K562 (cell line): ENCODE data around the gene AGO4. TPM values are rescaled to one million over a fixed set of nuclear protein-coding genes. Genes with fewer than 3 reads are reported as not detected.

Experiments used
- DDX20 ChIP-seq: fragments of 450-650 bp; IDR thresholded peaks from 2 replicates; pipeline ENCODE4 v1.6.1; 2016; ENCODE audit warnings: missing genetic modification characterization, low read depth, mild to moderate bottlenecking, missing compliant biosample characterization, moderate library complexity
- EHMT2 ChIP-seq: fragments of 450-650 bp; IDR thresholded peaks from 2 replicates; pipeline ENCODE4 v1.6.1; 2018; ENCODE audit warnings: antibody characterized with exemption
- EP400 ChIP-seq: fragments of 450-650 bp; IDR thresholded peaks from 2 replicates; pipeline ENCODE4 v1.6.1; 2017; ENCODE audit warnings: antibody characterized with exemption, mild to moderate bottlenecking, moderate library complexity
- HDAC1 ChIP-seq, 2 experiments: fragments of 450-650 bp; IDR thresholded peaks; 2 replicates each; pipeline ENCODE4 v1.6.1; 2016 to 2017; ENCODE audit warnings: inconsistent platforms in 1 of 2, mild to moderate bottlenecking in 1 of 2, moderate library complexity in 1 of 2
- KDM5B ChIP-seq: fragments of 200-600 bp; sonication (generic); IDR thresholded peaks from 2 replicates; pipeline ENCODE4 v1.6.1; 2012; ENCODE audit warnings: low read depth, mild to moderate bottlenecking, moderate library complexity, low read length, control low read depth, inconsistent platforms; ENCODE audit not compliant: insufficient replicate concordance
- KLF10 ChIP-seq: fragments of 250-450 bp; sonication (Bioruptor Pico); IDR thresholded peaks from 2 replicates; pipeline ENCODE4 v1.6.1; 2021; ENCODE audit warnings: matching md5 sums
- NR3C1 ChIP-seq: sonication (generic); formaldehyde crosslinking; IDR thresholded peaks from 2 replicates; pipeline ENCODE4 v1.8.1; 2022; ENCODE audit warnings: missing genetic modification reagents
- RCOR1 ChIP-seq, 2 experiments: IDR thresholded peaks; 2 replicates each; pipeline ENCODE4 v1.6.1; 2012; ENCODE audit warnings: low read depth in 2 of 2, low read length in 2 of 2, borderline replicate concordance in 1 of 2, improper control_type of control experiment in 1 of 2
- SAP30 ChIP-seq: fragments of 200-600 bp; sonication (generic); IDR thresholded peaks from 2 replicates; pipeline ENCODE4 v1.6.1; 2012; ENCODE audit warnings: borderline replicate concordance, low read depth, mild to moderate bottlenecking, moderate library complexity, low read length, control low read depth, inconsistent platforms; ENCODE audit not compliant: insufficient read depth, poor library complexity, severe bottlenecking
- ZNF282 ChIP-seq: sonication (generic); formaldehyde crosslinking; IDR thresholded peaks from 2 replicates; pipeline ENCODE4 v1.8.1; 2023; ENCODE audit warnings: missing genetic modification reagents
- polyA plus RNA-seq, 8 experiments: library from polyadenylated mRNA; depleted of rRNA in 4 of 8; stranded (reverse) in 5 of 8; unstranded in 3 of 8; fragments of >200 nt; fragmentation: Nextera tagmentation in 2 of 8; fragmentation: Illumina TruSeq in 1 of 8; extraction: Ambion mirVana in 2 of 8; extraction: Trizol in 1 of 8; gene quantifications; 2 replicates each; pipeline versions ENCODE4 v1.2.1 to v1.2.3, GENCODE V29; 2011 to 2014; ENCODE audit warnings: inconsistent platforms in 1 of 8, missing spikeins in 1 of 8
- total RNA-seq, 7 experiments: library from RNA; depleted of rRNA in 6 of 7; stranded (reverse); fragments of >200 nt in 6 of 7; fragmentation: Illumina TruSeq in 2 of 7; extraction: Trizol in 2 of 7; gene quantifications; 2 replicates each; pipeline versions ENCODE4 v1.2.1 to v1.2.3, GENCODE V29; 2011 to 2021; ENCODE audit warnings: low replicate concordance in 1 of 7
- TF ChIP-seq, protein P1 (sequence below): sonication (generic); formaldehyde crosslinking; IDR thresholded peaks from 2 replicates; pipeline ENCODE4 v1.8.0; 2022; ENCODE audit warnings: mild to moderate bottlenecking, missing genetic modification reagents
- TF ChIP-seq, protein P2 (sequence below), 2 experiments: fragments of 450-650 bp; formaldehyde crosslinking in 1 of 2; IDR thresholded peaks; 2 replicates each; pipeline versions ENCODE4 v1.4.0 to v1.6.1; 2014 to 2020; ENCODE audit warnings: mild to moderate bottlenecking in 2 of 2, borderline replicate concordance in 1 of 2, low read depth in 1 of 2
- TF ChIP-seq, protein P3 (sequence below), 2 experiments: fragments of 450-650 bp; conservative IDR thresholded peaks; 2 replicates each; pipeline ENCODE4 v1.6.1; 2017; ENCODE audit warnings: mild to moderate bottlenecking in 2 of 2, moderate library complexity in 2 of 2

AGO4 gene
- total and polyA plus RNA-seq, 9 of the 15 experiments (the other 6 are each of a cell fraction or from before 2014, with no cell fraction given) = 1.3 to 10.5 (median 6.5) TPM

DNA sequence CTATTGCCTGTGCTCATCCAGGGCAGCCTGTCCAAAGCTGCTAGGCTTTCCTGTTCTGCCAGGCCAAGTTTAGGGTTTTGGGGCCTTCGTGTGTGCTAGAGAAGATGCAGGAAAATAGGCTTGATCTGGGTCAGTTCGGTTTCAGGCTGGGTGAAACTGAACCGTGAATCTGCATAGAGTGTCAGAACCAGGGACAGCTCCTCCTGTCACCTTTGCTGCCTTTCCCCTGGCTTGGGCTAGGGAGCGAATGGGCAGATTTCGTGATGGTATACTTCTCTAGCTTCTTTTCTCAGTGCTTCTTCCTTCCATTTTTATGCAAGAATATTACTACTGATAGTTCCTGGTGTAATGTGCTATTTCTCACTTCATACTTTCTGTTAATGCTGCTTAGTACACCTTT lies 69.2 kb downstream of the AGO4 start (continued):
- TF ChIP-seq KDM5B (no peak), DDX20 (tag) (no peak), EHMT2 (peak; percentile 97), ZNF282 (CRISPR knock-in tag) (0 out of 2 replicates have a peak, but pooled peaks have one; percentile 48), RCOR1 (IDR thresholded peaks at IDR 0.05; ENCODE audit: borderline replicate concordance in 1 of 2, low read depth in 2 of 2, low read length in 2 of 2) (peak in 1 of 2 experiments; percentile 57; a peak in 1 of 4 replicates), KLF10 (CRISPR knock-in tag) (no peak), NR3C1 (CRISPR knock-in tag) (peak; percentile 14; the same call in 1 of the 2 replicates), SAP30 (peak; percentile 41), HDAC1 (IDR thresholded peaks at IDR 0.05) (peak in 1 of 2 experiments; percentile 59; a peak in 1 of 4 replicates), EP400 (no peak)
- TF ChIP-seq, protein P1, sequence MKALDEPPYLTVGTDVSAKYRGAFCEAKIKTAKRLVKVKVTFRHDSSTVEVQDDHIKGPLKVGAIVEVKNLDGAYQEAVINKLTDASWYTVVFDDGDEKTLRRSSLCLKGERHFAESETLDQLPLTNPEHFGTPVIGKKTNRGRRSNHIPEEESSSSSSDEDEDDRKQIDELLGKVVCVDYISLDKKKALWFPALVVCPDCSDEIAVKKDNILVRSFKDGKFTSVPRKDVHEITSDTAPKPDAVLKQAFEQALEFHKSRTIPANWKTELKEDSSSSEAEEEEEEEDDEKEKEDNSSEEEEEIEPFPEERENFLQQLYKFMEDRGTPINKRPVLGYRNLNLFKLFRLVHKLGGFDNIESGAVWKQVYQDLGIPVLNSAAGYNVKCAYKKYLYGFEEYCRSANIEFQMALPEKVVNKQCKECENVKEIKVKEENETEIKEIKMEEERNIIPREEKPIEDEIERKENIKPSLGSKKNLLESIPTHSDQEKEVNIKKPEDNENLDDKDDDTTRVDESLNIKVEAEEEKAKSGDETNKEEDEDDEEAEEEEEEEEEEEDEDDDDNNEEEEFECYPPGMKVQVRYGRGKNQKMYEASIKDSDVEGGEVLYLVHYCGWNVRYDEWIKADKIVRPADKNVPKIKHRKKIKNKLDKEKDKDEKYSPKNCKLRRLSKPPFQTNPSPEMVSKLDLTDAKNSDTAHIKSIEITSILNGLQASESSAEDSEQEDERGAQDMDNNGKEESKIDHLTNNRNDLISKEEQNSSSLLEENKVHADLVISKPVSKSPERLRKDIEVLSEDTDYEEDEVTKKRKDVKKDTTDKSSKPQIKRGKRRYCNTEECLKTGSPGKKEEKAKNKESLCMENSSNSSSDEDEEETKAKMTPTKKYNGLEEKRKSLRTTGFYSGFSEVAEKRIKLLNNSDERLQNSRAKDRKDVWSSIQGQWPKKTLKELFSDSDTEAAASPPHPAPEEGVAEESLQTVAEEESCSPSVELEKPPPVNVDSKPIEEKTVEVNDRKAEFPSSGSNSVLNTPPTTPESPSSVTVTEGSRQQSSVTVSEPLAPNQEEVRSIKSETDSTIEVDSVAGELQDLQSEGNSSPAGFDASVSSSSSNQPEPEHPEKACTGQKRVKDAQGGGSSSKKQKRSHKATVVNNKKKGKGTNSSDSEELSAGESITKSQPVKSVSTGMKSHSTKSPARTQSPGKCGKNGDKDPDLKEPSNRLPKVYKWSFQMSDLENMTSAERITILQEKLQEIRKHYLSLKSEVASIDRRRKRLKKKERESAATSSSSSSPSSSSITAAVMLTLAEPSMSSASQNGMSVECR (CRISPR knock-in tag) = peak; percentile 78; the same call in 1 of the 2 replicates
- TF ChIP-seq, protein P2, sequence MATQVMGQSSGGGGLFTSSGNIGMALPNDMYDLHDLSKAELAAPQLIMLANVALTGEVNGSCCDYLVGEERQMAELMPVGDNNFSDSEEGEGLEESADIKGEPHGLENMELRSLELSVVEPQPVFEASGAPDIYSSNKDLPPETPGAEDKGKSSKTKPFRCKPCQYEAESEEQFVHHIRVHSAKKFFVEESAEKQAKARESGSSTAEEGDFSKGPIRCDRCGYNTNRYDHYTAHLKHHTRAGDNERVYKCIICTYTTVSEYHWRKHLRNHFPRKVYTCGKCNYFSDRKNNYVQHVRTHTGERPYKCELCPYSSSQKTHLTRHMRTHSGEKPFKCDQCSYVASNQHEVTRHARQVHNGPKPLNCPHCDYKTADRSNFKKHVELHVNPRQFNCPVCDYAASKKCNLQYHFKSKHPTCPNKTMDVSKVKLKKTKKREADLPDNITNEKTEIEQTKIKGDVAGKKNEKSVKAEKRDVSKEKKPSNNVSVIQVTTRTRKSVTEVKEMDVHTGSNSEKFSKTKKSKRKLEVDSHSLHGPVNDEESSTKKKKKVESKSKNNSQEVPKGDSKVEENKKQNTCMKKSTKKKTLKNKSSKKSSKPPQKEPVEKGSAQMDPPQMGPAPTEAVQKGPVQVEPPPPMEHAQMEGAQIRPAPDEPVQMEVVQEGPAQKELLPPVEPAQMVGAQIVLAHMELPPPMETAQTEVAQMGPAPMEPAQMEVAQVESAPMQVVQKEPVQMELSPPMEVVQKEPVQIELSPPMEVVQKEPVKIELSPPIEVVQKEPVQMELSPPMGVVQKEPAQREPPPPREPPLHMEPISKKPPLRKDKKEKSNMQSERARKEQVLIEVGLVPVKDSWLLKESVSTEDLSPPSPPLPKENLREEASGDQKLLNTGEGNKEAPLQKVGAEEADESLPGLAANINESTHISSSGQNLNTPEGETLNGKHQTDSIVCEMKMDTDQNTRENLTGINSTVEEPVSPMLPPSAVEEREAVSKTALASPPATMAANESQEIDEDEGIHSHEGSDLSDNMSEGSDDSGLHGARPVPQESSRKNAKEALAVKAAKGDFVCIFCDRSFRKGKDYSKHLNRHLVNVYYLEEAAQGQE (IDR thresholded peaks at IDR 0.05; ENCODE audit: borderline replicate concordance) = peak; percentile 99
- TF ChIP-seq, protein P2 (CRISPR knock-in tag; IDR thresholded peaks at IDR 0.05; ENCODE audit: low read depth) = peak; percentile 95
- TF ChIP-seq, protein P3, sequence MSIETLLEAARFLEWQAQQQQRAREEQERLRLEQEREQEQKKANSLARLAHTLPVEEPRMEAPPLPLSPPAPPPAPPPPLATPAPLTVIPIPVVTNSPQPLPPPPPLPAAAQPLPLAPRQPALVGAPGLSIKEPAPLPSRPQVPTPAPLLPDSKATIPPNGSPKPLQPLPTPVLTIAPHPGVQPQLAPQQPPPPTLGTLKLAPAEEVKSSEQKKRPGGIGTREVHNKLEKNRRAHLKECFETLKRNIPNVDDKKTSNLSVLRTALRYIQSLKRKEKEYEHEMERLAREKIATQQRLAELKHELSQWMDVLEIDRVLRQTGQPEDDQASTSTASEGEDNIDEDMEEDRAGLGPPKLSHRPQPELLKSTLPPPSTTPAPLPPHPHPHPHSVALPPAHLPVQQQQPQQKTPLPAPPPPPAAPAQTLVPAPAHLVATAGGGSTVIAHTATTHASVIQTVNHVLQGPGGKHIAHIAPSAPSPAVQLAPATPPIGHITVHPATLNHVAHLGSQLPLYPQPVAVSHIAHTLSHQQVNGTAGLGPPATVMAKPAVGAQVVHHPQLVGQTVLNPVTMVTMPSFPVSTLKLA (conservative IDR thresholded peaks at IDR 0.05) = peak in 1 of 2 experiments; percentile 38; a peak in 1 of 4 replicates
